HL-60/S4 treated with retinoic acid at 250 ng/mL for 4 days and 3 days (cell line): ENCODE measurements around the gene FRMD4B.

Experiments
- in situ Hi-C: fragments of 300-500 bp; cut with MboI; formaldehyde crosslinking; loops from 2 replicates; pipeline ENCODE4 v1.7.0; 2022; ENCODE audit warnings: low sequenced_read_pairs

Gene FRMD4B

DNA sequence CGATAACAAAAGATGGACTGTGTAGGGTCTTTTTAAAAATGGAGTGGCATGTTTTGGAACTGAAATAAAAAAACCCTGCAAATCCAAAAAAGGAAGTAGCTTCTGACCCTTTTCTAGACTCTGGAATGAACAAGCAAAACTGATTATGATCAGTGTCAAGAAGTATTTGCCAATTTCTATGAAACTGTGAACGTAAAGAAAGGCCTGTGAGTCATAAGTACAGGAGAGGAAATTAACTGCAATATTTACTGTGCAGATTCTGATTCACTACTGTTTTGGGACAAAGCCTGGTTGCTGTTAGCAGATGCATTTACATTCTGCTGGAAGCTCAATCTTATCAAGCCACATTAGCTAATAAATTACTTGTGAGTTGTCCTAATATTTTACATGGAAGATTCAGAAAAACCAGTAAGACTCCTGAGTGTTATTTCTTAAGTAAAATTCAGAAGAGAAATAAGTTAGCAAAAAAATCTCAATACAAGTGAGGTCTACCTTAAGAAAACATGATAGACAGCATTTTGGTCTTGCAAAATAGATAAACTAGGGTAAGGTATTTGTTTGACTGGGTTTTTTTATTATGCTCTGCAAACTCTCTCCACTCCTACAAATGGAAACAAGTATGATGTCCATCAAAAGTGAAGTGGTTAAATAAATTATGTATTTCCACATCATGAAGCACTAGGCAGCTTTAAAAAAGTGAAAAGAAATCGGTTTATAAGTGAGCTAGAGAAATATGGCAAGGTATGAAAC, 173.3 kb downstream of the FRMD4B start:
- in situ Hi-C loops: no loop called here

DNA sequence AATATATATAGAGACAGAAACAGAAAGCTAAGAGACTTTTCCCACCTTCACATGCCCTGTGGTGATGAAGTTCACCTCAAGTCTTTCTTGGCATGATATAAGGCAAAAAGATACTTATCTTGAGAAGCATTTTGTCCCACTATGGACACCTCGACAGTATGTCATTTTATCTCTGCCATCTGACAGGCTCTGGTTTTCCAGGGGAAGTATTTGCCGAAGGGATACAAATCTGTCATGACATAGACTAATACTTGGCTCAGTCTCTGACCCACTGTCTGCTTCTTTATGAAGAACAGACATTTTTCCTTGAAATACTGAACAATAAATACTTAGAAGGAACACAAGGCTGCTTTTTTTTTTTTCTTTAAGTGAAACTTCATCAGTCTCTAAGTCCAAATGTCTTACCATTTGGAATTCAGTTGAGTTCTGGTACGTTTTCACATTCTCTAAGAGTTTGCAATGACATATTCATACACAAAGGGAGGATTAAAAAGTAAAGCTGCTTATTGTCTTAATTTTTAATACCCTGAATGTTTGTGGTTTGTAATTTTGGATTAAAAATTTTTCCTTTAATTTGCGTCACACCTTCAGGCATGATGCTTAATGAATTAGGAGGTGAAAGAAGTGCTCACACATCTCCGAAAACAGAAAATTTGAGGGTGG, 175.7 kb downstream of the FRMD4B start:
- in situ Hi-C loops: no loop called here

GRCh38 chr3:69209413-69209812, 176.5 kb downstream of the FRMD4B start:
- in situ Hi-C loops: no loop called here

DNA sequence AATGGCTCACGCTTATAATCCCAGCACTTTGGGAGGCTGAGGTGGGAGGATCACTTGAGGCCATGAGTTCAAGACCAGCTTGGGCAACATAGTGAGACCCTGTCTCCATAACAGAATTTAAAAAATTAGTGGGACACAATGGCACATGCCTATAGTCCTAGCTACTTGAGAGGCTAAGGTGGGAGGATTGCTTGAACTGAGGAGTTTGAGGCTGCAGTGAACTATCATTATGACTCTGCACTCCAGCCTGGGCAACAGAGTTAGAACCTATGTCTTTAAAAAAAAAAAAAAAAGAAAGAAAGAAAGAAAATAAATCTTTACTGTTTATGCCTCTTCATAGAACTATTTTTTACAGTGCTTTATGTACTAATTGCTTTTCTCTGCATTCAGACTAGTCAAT, 178.9 kb downstream of the FRMD4B start:
- in situ Hi-C loops: no loop called here

DNA sequence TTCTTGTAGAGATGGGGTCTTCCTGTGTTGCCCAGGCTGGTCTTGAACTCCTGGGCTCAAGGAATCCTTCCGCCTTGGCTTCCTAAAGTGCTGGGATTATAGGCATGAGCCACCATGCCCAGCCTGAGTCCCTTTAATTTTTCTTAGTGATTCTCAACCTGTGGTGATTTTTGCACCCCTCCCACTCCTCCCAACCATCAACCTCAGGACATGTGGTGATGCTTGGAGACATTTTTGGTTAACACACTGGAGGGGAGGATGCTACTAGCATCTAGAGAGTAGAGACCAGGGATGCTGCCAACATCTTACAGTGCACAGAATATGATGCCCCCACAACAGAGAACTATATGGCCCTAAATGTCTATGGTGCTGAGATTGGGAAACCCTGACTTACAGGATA, 180.5 kb downstream of the FRMD4B start:
- in situ Hi-C loops: no loop called here

- in situ Hi-C loops: no loop called here
Observed at GRCh38 chr3:69204315-69204957, 181.5 kb downstream of the FRMD4B start.

DNA sequence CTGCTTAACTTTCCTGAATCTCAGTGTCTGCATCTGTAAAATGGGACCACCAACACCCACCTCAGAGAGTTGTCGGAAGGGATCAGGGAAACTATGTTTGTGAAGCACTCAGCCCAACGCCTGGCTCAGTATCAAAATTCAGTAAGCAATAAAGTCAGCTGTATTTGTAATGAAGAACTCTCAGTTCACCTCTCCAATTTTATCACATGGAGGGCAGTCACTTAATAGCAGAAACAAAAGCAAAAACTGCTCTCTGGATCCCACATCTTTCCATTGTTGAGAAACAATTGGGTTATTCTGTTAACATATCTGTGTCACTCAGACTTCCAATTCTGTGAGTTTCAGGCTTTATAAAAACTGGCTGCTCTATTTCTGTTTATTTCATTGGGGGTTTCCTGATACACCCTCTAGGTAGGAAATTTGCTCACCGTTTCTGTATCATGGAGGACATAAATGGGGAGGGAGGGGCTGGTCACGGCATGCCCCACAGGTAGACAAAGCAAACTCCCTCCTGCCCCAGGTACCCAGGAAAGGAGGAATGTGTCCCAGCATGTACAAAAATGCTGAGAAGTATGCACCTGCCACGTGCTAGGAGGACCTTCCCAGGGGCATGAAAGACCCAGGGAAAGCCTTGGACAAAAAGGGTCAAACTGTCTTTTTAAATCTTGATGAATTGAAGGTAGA, 182.1 kb downstream of the FRMD4B start:
- in situ Hi-C loops: no loop called here

DNA sequence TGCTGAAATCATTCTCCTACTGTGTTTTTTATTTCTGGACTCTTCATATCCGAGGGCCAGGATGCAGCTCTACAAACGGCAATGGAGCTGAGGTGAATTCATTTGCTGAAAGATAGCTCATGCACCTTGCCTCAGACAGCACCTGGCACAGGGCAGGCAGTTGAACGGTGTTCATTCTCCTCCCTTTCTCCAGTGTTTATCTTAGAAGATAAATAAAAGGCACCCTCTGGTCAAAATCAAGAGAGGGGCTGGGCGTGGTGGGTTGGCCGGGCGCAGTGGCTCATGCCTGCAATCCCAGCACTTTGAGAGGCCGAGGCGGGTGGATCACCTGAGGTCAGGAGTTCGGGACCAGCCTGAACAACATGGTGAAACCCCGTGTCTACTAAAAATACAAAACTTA, 184.2 kb downstream of the FRMD4B start:
- in situ Hi-C loops: no loop called here

GRCh38 chr3:69200384-69201068, 185.4 kb downstream of the FRMD4B start:
- in situ Hi-C loops: no loop called here

DNA sequence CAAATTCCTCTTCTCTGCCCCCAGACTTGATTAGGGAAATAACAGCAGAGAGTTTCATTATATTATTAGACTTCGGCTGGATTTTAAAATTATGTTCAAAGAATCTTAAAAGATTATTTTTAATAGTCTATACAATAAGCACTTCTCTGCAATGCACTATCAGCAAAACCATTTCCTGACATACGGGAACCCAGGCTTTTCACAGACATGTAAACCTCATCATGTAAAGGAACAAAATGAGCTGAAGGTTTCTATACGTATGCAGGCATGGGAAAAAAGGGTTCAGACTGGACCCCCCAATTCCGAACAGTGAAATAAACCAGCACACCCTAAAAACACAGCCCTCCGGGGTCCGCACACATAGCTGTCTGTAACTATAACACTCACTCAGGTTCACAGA, 185.9 kb downstream of the FRMD4B start:
- in situ Hi-C loops: no loop called here

GRCh38 chr3:69197922-69198530, 187.9 kb downstream of the FRMD4B start:
- in situ Hi-C loops: no loop called here

DNA sequence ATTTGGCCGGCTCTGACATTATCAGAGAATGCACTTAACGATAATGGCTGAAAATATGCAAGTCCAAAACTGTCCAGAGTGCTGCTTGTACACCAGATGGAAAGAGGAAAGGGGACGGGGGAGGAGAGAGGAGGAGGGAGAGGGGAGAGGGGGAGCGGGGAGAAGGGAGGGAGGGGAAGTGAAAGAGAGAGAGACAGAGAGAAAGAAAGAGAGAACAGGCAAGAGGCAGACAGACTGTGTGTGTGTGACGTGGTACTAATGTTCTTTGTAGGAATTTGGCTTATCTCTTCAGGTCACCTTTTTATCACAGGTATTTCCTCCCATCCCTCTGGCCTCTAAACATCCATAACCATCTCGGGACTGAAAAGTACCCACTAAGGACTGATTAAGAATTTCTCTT, 188.4 kb downstream of the FRMD4B start:
- in situ Hi-C loops: no loop called here

DNA sequence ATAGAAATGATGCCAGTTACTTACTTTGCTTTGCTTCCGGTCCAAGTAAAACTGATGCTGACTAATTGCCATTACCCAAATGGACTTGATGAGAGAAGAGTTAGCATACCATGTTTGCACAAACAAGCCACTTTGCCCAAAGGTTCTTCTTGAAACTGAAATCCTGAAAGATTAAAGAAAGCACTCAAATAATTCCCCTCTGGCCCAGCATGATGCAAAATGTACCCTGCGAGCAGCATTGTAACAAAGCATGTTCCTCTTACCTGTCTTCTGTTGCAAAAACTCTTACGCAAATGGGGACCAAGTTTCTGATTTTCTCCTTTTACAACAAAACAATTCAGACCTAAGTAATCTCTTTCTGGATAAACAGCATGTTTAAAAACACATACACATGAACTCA, 189.0 kb downstream of the FRMD4B start:
- in situ Hi-C loops: no loop called here

DNA sequence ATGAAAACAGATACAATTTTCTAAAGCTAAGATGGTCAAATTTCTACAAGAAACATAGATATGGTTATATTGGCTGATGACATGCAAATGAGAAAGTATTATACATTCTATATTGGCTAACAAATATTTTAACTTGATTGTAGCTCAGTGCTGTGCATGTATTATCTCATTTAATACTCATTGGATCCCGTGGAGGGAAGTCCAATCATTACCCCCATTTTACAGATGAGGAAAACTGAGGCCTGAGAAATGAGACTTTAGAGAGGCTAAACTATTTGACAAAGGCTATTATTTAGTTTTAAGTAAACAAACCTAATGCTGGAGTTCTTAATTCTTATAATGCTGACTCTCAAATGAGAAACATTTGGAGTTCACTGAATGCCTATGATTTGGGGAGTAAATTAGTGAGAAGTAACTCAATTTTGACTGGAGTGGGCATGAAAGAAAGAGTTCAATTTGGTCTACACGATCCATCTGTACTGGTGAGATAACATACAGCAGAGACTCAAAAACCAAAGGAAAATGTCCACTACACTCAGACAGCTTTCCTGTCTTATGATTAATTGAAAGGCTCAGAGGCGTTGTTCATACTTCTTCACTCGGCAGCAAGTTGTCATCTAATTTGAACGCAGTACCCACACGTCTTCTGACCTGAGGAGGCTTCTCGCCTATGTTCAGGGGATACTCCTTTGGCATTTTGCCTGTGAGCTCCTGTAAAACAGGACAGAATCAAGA, 191.3 kb downstream of the FRMD4B start:
- in situ Hi-C loops: no loop called here

DNA sequence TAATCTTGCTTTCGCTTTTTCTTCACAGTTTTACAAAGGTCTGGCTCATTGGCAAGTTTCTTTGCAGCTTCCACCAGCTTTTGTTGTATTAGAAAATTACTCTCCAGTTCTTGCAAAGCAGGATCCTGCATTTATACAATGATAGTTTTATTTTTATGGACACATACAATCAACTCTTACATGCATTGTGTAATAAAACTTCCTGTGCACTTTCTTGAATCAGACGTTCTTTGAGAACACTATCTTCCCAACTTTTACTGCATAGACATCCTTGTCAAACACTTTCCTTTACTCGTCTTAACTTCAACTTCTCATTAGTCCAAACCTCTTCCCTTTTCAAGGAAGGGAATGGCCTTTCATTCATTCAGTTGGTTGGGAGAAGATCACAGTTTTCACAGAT, 192.1 kb downstream of the FRMD4B start:
- in situ Hi-C loops: no loop called here

DNA sequence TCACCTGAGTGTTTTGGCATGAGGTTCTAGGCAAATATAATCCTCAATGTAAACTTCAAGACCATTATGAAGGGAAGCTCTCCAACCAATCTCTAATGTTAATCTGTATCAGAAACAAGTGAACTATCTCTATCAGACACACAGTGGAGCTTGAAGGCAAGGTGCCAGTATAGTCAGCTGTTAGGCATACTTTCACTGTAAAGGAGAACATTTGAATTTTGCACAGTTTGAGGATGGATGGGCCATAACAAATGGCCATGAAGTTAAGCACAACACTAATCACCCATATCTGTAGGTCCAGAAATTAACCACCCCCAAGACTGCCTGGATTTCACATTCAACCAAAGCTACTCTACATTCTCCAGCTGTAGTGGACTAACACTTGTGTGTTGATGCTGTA, 194.4 kb downstream of the FRMD4B start:
- in situ Hi-C loops: no loop called here

GRCh38 chr3:69189487-69189886, 196.4 kb downstream of the FRMD4B start:
- in situ Hi-C loops: no loop called here

- in situ Hi-C loops: no loop called here
Observed at GRCh38 chr3:69186575-69187093, 199.3 kb downstream of the FRMD4B start.

DNA sequence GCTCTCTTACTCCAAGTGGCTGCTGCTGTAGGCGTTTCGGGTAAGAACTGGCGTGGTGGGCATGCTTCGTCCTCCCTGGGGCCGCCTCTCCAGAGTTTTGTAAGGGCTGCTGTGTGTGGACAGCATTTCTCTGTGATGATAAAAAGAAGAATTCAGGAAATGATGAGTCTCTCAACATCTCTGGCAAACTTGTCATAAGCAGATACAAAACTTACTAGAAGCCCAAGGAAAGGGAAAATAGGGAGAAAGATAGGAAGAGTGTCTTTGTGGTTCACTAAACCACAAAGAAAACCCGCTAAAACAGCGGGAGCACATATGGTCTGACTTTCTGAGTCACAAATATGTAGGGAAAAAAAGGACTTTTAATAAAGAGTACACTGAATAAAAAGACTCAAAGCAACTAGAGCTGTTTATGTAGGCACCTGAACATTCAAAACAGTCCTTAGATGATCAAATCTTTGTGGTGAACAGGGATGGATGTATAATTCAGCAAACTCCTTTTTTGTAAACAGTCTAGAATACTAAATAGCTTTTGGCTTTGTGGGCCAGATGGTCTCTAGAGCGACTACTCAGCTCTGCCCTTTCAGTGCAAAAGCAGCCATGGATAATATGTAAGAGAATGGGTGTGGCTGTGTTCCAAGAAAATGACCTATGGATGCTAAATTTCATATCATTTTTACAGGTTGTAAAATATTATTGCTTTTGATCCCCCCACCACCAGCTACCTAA, 203.1 kb downstream of the FRMD4B start:
- in situ Hi-C loops: no loop called here
